ENCODE data around the gene EXOG.

- TF ChIP-seq CTCF (IDR thresholded peaks at IDR 0.05): no peak
- no peak for TF ChIP-seq POLR2A (IDR thresholded peaks at IDR 0.05; ENCODE audit: low read depth)
Observed at GRCh38 chr3:38562467-38562925, 66.4 kb downstream of the EXOG start.
